ENCODE data around the gene CCDC201. TPM values are rescaled to one million over a fixed set of nuclear protein-coding genes. Genes with fewer than 3 reads are reported as not detected.

CCDC201 gene
- total and polyA plus RNA-seq, 2 of the 8 experiments (the other 6 are each of a cell fraction or from before 2014, with no cell fraction given), result not detected

GRCh38 chr7:45884136-45884535 lies 11.3 kb upstream of the CCDC201 start (continued):
- TF ChIP-seq CHD7 (IDR thresholded peaks at IDR 0.05; ENCODE audit: insufficient replicate concordance, low read length), result no peak
- TF ChIP-seq TBP (IDR thresholded peaks at IDR 0.05; ENCODE audit: low read depth, low read length), result no peak
- no peak for TF ChIP-seq KDM1A (IDR thresholded peaks at IDR 0.05; ENCODE audit: borderline replicate concordance, low read length)
- TF ChIP-seq, protein P1, sequence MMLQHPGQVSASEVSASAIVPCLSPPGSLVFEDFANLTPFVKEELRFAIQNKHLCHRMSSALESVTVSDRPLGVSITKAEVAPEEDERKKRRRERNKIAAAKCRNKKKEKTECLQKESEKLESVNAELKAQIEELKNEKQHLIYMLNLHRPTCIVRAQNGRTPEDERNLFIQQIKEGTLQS (IDR thresholded peaks at IDR 0.05; ENCODE audit: insufficient read depth, low read depth, low read length), result no peak
- TF ChIP-seq EZH2 (IDR thresholded peaks at IDR 0.05; ENCODE audit: low read depth, low read length, severe bottlenecking), result no peak
- no peak for TF ChIP-seq SP2 (IDR thresholded peaks at IDR 0.05; ENCODE audit: low read length)
- no peak for TF ChIP-seq TAF1 (IDR thresholded peaks at IDR 0.05; ENCODE audit: low read depth, low read length)
- no peak for TF ChIP-seq SAP30 (IDR thresholded peaks at IDR 0.05; ENCODE audit: insufficient read depth, insufficient replicate concordance, low read length)
- no peak for TF ChIP-seq RXRA (IDR thresholded peaks at IDR 0.05; ENCODE audit: insufficient read depth, low read depth, low read length)
- TF ChIP-seq SIX5 (IDR thresholded peaks at IDR 0.05; ENCODE audit: low read depth, low read length), result no peak
- no peak for TF ChIP-seq GTF2F1 (IDR thresholded peaks at IDR 0.05; ENCODE audit: borderline replicate concordance, low read depth, low read length)

All from H1 (cell line).